H1 (cell line): ENCODE measurements around the gene ALPL. TPM values are rescaled to one million over a fixed set of nuclear protein-coding genes. Genes with fewer than 3 reads are reported as not detected.
A peak's percentile ranks its signal among the peaks of the same experiment; 100 is the strongest.

Experiments
- CTCF ChIA-PET: fragments of 300-600 bp; sonication (Branson Sonifier 250); formaldehyde crosslinking; loops from one replicate; lab custom pipeline; 2021; ENCODE audit not compliant: partially characterized antibody; lab: Charles Lee
- POLR2A ChIA-PET: fragments of 300-600 bp; sonication (Branson Sonifier 250); formaldehyde crosslinking; loops from one replicate; lab custom pipeline; 2021; ENCODE audit warnings: inconsistent platforms; ENCODE audit not compliant: partially characterized antibody; lab: Charles Lee
- DNase-seq, 2 experiments: peaks; one replicate each; pipeline versions ENCODE4 v3.0.0 to v3.0.0-alpha.2; 2010 to 2022; ENCODE audit warnings: low spot score in 2 of 2, low read depth in 1 of 2, mixed read lengths in 1 of 2
- FAIRE-seq: peaks from 2 replicates; lab custom pipeline; 2011; peaks lifted over from hg19 to GRCh38; lab: Jason Lieb, UNC
- H2AFZ ChIP-seq: 2 replicates; pipeline ENCODE4 v1.8.1; 2012; ENCODE audit warnings: low read length, inconsistent platforms
- H2AK5ac ChIP-seq: 2 replicates; pipeline ENCODE4 v1.6.1; 2013; ENCODE audit warnings: low read depth, low read length
- H2BK120ac ChIP-seq: replicated peaks from 2 replicates; pipeline ENCODE3; 2013; ENCODE audit warnings: low read depth, low read length, inconsistent platforms
- H2BK12ac ChIP-seq: 2 replicates; pipeline ENCODE4 v1.6.1; 2013; ENCODE audit warnings: low read depth, low read length
- H2BK15ac ChIP-seq: 2 replicates; pipeline ENCODE4 v1.6.1; 2013; ENCODE audit warnings: low read length
- H2BK20ac ChIP-seq: 2 replicates; pipeline ENCODE4 v1.6.1; 2013; ENCODE audit warnings: low read length
- H2BK5ac ChIP-seq: 2 replicates; pipeline ENCODE4 v1.6.1; 2013; ENCODE audit warnings: low read depth, low read length
- H3K14ac ChIP-seq: 2 replicates; pipeline ENCODE4 v1.6.1; 2013; ENCODE audit warnings: inconsistent platforms; ENCODE audit not compliant: insufficient read length
- H3K18ac ChIP-seq: 2 replicates; pipeline ENCODE4 v1.6.1; 2013; ENCODE audit warnings: low read length; ENCODE audit errors: extremely low read depth
- H3K23ac ChIP-seq: 2 replicates; pipeline ENCODE4 v1.6.1; 2013; ENCODE audit warnings: inconsistent platforms; ENCODE audit not compliant: insufficient read length
- H3K23me2 ChIP-seq: 2 replicates; pipeline ENCODE4 v1.6.1; 2013; ENCODE audit warnings: low read depth, low read length
- H3K27ac ChIP-seq: 2 replicates; pipeline ENCODE4 v1.6.1; 2011; ENCODE audit warnings: low read depth, low read length, inconsistent platforms
- H3K27me3 ChIP-seq, 4 experiments: replicated peaks in 1 of 4; 1 replicate in 1 of 4; 2 replicates in 3 of 4; pipeline versions ENCODE4 v1.6.1 to v1.8.1; 2011 to 2013; ENCODE audit warnings: low read length in 3 of 4, mild to moderate bottlenecking in 3 of 4, inconsistent platforms in 2 of 4, mixed read lengths in 2 of 4, moderate library complexity in 1 of 4; ENCODE audit not compliant: control insufficient read depth in 3 of 4, insufficient read depth in 3 of 4; ENCODE audit errors: extremely low read depth in 1 of 4
- H3K36me3 ChIP-seq, 4 experiments: 2 replicates each; pipeline versions ENCODE4 v1.6.1 to v1.8.1; 2011 to 2013; ENCODE audit warnings: mild to moderate bottlenecking in 4 of 4, low read length in 3 of 4, moderate library complexity in 2 of 4, control low read depth in 1 of 4, inconsistent platforms in 1 of 4; ENCODE audit not compliant: insufficient read depth in 4 of 4, control insufficient read depth in 2 of 4
- H3K4ac ChIP-seq: replicated peaks from 2 replicates; pipeline ENCODE3; 2013; ENCODE audit warnings: low read length, low read depth, mixed read lengths, inconsistent platforms; ENCODE audit not compliant: insufficient read length
- H3K4me1 ChIP-seq, 4 experiments: replicated peaks in 1 of 4; 1 replicate in 1 of 4; 2 replicates in 3 of 4; pipeline versions ENCODE4 v1.6.1 to v1.8.1; 2011 to 2013; ENCODE audit warnings: low read length in 3 of 4, inconsistent platforms in 2 of 4, mixed read lengths in 1 of 4; ENCODE audit not compliant: insufficient read depth in 4 of 4, control insufficient read depth in 3 of 4
- H3K4me2 ChIP-seq, 2 experiments: 2 replicates each; pipeline versions ENCODE4 v1.6.1 to v1.8.1; 2011 to 2013; ENCODE audit warnings: low read depth in 2 of 2, low read length in 2 of 2, control low read depth in 1 of 2, inconsistent platforms in 1 of 2, mild to moderate bottlenecking in 1 of 2; ENCODE audit not compliant: insufficient read depth in 1 of 2
- H3K4me3 ChIP-seq, 4 experiments: fragments of 200-600, 300-600 bp in 1 of 4; sonication (generic), shearing (Covaris generic), sonication (Bioruptor Twin) in 1 of 4; 2 replicates each; pipeline versions ENCODE4 v1.5.1 to v1.8.1; 2011 to 2016; ENCODE audit warnings: low read length in 4 of 4, low read depth in 3 of 4, control low read depth in 2 of 4, inconsistent platforms in 2 of 4, mild to moderate bottlenecking in 2 of 4, mixed read lengths in 1 of 4, moderate library complexity in 1 of 4; ENCODE audit not compliant: insufficient read depth in 2 of 4; ENCODE audit errors: extremely low read depth in 1 of 4
- H3K56ac ChIP-seq: replicated peaks from 2 replicates; pipeline ENCODE3; 2013; ENCODE audit warnings: low read depth, mild to moderate bottlenecking, mixed read lengths, low read length, inconsistent platforms; ENCODE audit not compliant: insufficient read length
- H3K79me1 ChIP-seq: 2 replicates; pipeline ENCODE4 v1.6.1; 2013; ENCODE audit warnings: low read depth, low read length, control low read depth
- H3K79me2 ChIP-seq, 2 experiments: 2 replicates each; pipeline versions ENCODE4 v1.6.1 to v1.8.1; 2012 to 2013; ENCODE audit warnings: low read length in 2 of 2, mild to moderate bottlenecking in 2 of 2, inconsistent platforms in 1 of 2; ENCODE audit not compliant: insufficient read depth in 2 of 2, control insufficient read depth in 1 of 2
- H3K9ac ChIP-seq, 4 experiments: replicated peaks in 1 of 4; 1 replicate in 1 of 4; 2 replicates in 3 of 4; pipeline versions ENCODE4 v1.6.1 to v1.8.1; 2011 to 2013; ENCODE audit warnings: low read depth in 3 of 4, low read length in 3 of 4, control low read depth in 2 of 4, mild to moderate bottlenecking in 2 of 4, moderate library complexity in 2 of 4, inconsistent platforms in 1 of 4; ENCODE audit errors: extremely low read depth in 1 of 4
- H3K9me3 ChIP-seq, 2 experiments: 2 replicates each; pipeline versions ENCODE4 v1.6.1 to v1.8.1; 2012 to 2013; ENCODE audit warnings: mild to moderate bottlenecking in 2 of 2, moderate library complexity in 2 of 2, control low read depth in 1 of 2, inconsistent platforms in 1 of 2, low read depth in 1 of 2, low read length in 1 of 2, mixed read lengths in 1 of 2; ENCODE audit not compliant: insufficient read depth in 2 of 2
- H4K20me1 ChIP-seq, 2 experiments: replicated peaks in 1 of 2; 2 replicates each; pipeline versions ENCODE3 to v1.8.1; 2011 to 2013; ENCODE audit warnings: inconsistent platforms in 2 of 2, low read length in 2 of 2, mild to moderate bottlenecking in 1 of 2; ENCODE audit not compliant: insufficient read depth in 2 of 2, control insufficient read depth in 1 of 2
- H4K5ac ChIP-seq: 2 replicates; pipeline ENCODE4 v1.6.1; 2013; ENCODE audit warnings: low read length, low read depth, mixed read lengths, inconsistent platforms; ENCODE audit not compliant: insufficient read length
- H4K8ac ChIP-seq: 2 replicates; pipeline ENCODE4 v1.8.0; 2013; ENCODE audit warnings: mild to moderate bottlenecking, moderate library complexity, low read length, inconsistent platforms; ENCODE audit not compliant: insufficient read depth; ENCODE audit errors: extremely low read depth
- H4K91ac ChIP-seq: replicated peaks from 2 replicates; pipeline ENCODE3; 2013; ENCODE audit warnings: low read length, mixed read lengths, inconsistent platforms; ENCODE audit not compliant: insufficient read length
- CBX5 ChIP-seq: fragments of 300-800, 300-1000 bp; sonication (generic); IDR thresholded peaks from 2 replicates; pipeline ENCODE4 v1.7.1; 2016; ENCODE audit warnings: antibody characterized with exemption, low read length, low read depth
- MAFK ChIP-seq: IDR thresholded peaks from 2 replicates; pipeline ENCODE4 v1.6.1; 2012; ENCODE audit warnings: low read depth, mild to moderate bottlenecking, improper control_type of control experiment, low read length
- PHF8 ChIP-seq: fragments of 200-600 bp; sonication (generic); conservative IDR thresholded peaks from 2 replicates; pipeline ENCODE4 v1.7.1; 2012; ENCODE audit warnings: low read depth, mild to moderate bottlenecking, inconsistent platforms, low read length, moderate library complexity
- RAD21 ChIP-seq, 2 experiments: IDR thresholded peaks in 1 of 2; conservative IDR thresholded peaks in 1 of 2; 2 replicates each; pipeline ENCODE4 v1.6.1; 2011; ENCODE audit warnings: low read depth in 2 of 2, low read length in 2 of 2, improper control_type of control experiment in 1 of 2, inconsistent platforms in 1 of 2, mild to moderate bottlenecking in 1 of 2, moderate library complexity in 1 of 2
- YY1 ChIP-seq: IDR thresholded peaks from 2 replicates; pipeline ENCODE4 v1.6.1; 2011; ENCODE audit warnings: low read depth, mild to moderate bottlenecking, low read length
- WGBS, 2 experiments: shearing (Covaris generic) in 1 of 2; methylation state at CpG; one replicate each; pipeline versions ENCODE4 v1.1.6 to v1.1.7; 2013 to 2015; ENCODE audit warnings: low lambda C conversion rate in 2 of 2, mixed read lengths in 2 of 2, inconsistent platforms in 1 of 2, low coverage in 1 of 2, missing lambda C conversion rate in 1 of 2; ENCODE audit not compliant: insufficient replicate concordance in 2 of 2, insufficient coverage in 1 of 2, insufficient read length in 1 of 2; ENCODE audit errors: extremely low coverage in 1 of 2, missing lambda C conversion rate in 1 of 2; 5-methylcytosine and 5-hydroxymethylcytosine counted together
- polyA plus RNA-seq, 7 experiments: library from polyadenylated mRNA; depleted of rRNA in 3 of 7; stranded (reverse) in 5 of 7; unstranded in 2 of 7; fragments of >200 nt in 5 of 7; fragments of 200-250 nt in 2 of 7; gene quantifications; 1 replicate in 5 of 7; 2 replicates in 1 of 7; 4 replicates in 1 of 7; pipeline versions ENCODE4 v1.2.1 to v1.2.3, GENCODE V29; 2011 to 2013; ENCODE audit warnings: missing spikeins in 2 of 7, mixed read lengths in 2 of 7
- total RNA-seq: library from RNA; stranded (reverse); fragmentation: NEBNext Ultra II Directional; extraction: Animal tissue kit (Norgen Biotek cat#: 25700); gene quantifications from 2 replicates; pipeline ENCODE4 v1.2.1, GENCODE V29; 2021
- TF ChIP-seq, protein P1 (sequence below), 3 experiments: IDR thresholded peaks; 1 replicate in 2 of 3; 2 replicates in 1 of 3; pipeline versions ENCODE4 v1.5.1 to v1.6.1; 2011; ENCODE audit warnings: low read length in 3 of 3, mild to moderate bottlenecking in 3 of 3, inconsistent platforms in 2 of 3, low read depth in 1 of 3, moderate library complexity in 1 of 3; ENCODE audit not compliant: insufficient read depth in 1 of 3; ENCODE audit errors: control extremely low read depth in 1 of 3

Gene ALPL
- total and polyA plus RNA-seq, 2 of the 8 experiments (the other 6 are each of a cell fraction or from before 2014, with no cell fraction given), result 175 to 362 TPM

DNA sequence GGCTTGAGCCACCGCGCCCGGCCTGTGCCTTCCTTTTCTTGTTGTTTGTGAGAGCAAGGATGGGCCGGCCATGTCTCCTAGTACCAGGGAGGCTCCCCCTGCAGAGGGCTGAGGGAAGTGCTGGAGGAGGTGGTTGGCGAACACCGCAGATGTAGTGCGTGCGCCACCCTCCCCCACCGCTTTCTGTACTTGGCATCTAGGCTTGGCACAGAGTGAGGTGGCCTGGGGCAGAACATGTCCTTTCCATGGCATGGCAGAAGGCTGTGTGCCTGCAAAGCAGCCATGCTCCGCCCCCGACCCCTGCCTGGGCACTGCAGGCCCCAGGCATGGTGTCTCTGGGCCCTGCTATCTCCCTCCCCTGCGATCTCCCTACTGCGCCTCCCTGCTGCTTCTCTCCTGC is 30.7 kb downstream of the ALPL start:
- DNase-seq, result peak in 1 of 2 experiments; percentile 87
- Histone ChIP-seq H3K9me3 (no peaks in the 10 kb centered on the region), H4K5ac (no peak overlapping the region), H2AK5ac (no peak overlapping the region), H3K9ac (no peak overlapping the region), H4K20me1 (peaks cover 8 to 28% of the 10 kb centered on the region in 2 experiments), H3K4me3 (no peak overlapping the region), H3K4me1 (peaks cover 10 to 24% (median 16%) of the 10 kb centered on the region in 4 experiments), H2BK5ac (no peak overlapping the region), H3K27me3 (no peaks in the 10 kb centered on the region), H2AFZ (no peak overlapping the region), H3K18ac (peak overlapping the region; percentile 17; the same call in 1 of the 2 replicates), H2BK120ac (no peak overlapping the region), H2BK15ac (no peak overlapping the region), H2BK20ac (no peak overlapping the region), H3K56ac (no peak overlapping the region), H3K4me2 (peak overlapping the region in 1 of 2 experiments; percentile 10; a peak in 1 of 4 replicates), H4K91ac (no peak overlapping the region), H3K79me1 (peaks cover 19% of the 10 kb centered on the region), H3K4ac (no peak overlapping the region), H3K36me3 (no peaks in the 10 kb centered on the region), H3K23ac (no peak overlapping the region), H3K14ac (no peak overlapping the region), H3K79me2 (peaks cover 5 to 67% of the 10 kb centered on the region in 2 experiments; a peak in 3 of 4 replicates), H4K8ac (0 out of 2 replicates have a peak overlapping the region, but pooled peaks have one; percentile 11), H3K23me2 (no peaks in the 10 kb centered on the region), H2BK12ac (0 out of 2 replicates have a peak overlapping the region, but pooled peaks have one; percentile 18), H3K27ac (no peak overlapping the region)
- TF ChIP-seq MAFK (no peak), CBX5 (no peak), PHF8 (no peak), RAD21 (IDR thresholded peaks at IDR 0.05 in 1 of 2, conservative IDR thresholded peaks at IDR 0.05 in 1 of 2; ENCODE audit: low read depth in 2 of 2, low read length in 2 of 2) (peak; percentile 20 to 55; a peak in 3 of 4 replicates), YY1 (peak; percentile 86)
- TF ChIP-seq, protein P1, sequence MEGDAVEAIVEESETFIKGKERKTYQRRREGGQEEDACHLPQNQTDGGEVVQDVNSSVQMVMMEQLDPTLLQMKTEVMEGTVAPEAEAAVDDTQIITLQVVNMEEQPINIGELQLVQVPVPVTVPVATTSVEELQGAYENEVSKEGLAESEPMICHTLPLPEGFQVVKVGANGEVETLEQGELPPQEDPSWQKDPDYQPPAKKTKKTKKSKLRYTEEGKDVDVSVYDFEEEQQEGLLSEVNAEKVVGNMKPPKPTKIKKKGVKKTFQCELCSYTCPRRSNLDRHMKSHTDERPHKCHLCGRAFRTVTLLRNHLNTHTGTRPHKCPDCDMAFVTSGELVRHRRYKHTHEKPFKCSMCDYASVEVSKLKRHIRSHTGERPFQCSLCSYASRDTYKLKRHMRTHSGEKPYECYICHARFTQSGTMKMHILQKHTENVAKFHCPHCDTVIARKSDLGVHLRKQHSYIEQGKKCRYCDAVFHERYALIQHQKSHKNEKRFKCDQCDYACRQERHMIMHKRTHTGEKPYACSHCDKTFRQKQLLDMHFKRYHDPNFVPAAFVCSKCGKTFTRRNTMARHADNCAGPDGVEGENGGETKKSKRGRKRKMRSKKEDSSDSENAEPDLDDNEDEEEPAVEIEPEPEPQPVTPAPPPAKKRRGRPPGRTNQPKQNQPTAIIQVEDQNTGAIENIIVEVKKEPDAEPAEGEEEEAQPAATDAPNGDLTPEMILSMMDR (IDR thresholded peaks at IDR 0.05; ENCODE audit: control extremely low read depth in 1 of 3, insufficient read depth in 1 of 3, low read depth in 1 of 3, low read length in 3 of 3), result peak; percentile 62 to 87 (median 79)
- ChIA-PET CTCF (interaction anchor here (0.7 to 13.3 kb wide), 10 partner anchors 11 to 203 kb away, joined by 3 to 372 read pairs (median 7); partner anchors contain the start of gene ALPL), POLR2A (interaction anchor here (0.6 kb wide), 1 partner anchor 44 kb away, joined by 3 read pairs; no protein-coding TSS in a partner anchor)
- 62% methylated on average over 13 of the region's 13 CpGs; no CpG with 5 or more reads in 1 of the 2 experiments for WGBS, 2 experiments
- FAIRE-seq, result no peak
